GM12878 (cell line): ENCODE data around the gene ARFIP1.

Experiments used
- ASH2L ChIP-seq: fragments of 300-600, 200-600 bp; sonication (generic); IDR thresholded peaks from 2 replicates; pipeline ENCODE4 v1.6.1; 2017; ENCODE audit warnings: low read depth, mild to moderate bottlenecking, borderline replicate concordance
- CEBPB ChIP-seq, 2 experiments: fragments of 150-350 bp in 1 of 2; IDR thresholded peaks; 2 replicates each; pipeline ENCODE4 v1.6.1; 2012 to 2014; ENCODE audit warnings: low read depth in 2 of 2, low read length in 2 of 2, borderline replicate concordance in 1 of 2, inconsistent platforms in 1 of 2
- GABPA ChIP-seq: IDR thresholded peaks from 2 replicates; pipeline ENCODE4 v1.6.1; 2014; ENCODE audit warnings: antibody characterized with exemption, low read depth, mild to moderate bottlenecking, inconsistent platforms
- POLR2A ChIP-seq: IDR thresholded peaks from 2 replicates; pipeline ENCODE4 v1.6.1; 2011; ENCODE audit warnings: low read depth, mild to moderate bottlenecking, low read length
- ZNF384 ChIP-seq: IDR thresholded peaks from 2 replicates; pipeline ENCODE4 v1.6.1; 2012; ENCODE audit warnings: low read depth, mild to moderate bottlenecking, low read length, improper control_type of control experiment, borderline replicate concordance
- TF ChIP-seq, protein P1 (sequence below), 3 experiments: IDR thresholded peaks in 2 of 3; conservative IDR thresholded peaks in 1 of 3; 2 replicates each; pipeline ENCODE4 v1.5.1; 2011; ENCODE audit warnings: low read depth in 3 of 3, low read length in 3 of 3, mild to moderate bottlenecking in 3 of 3, control low read depth in 2 of 3, moderate library complexity in 2 of 3, inconsistent platforms in 1 of 3, mixed read lengths in 1 of 3; ENCODE audit not compliant: control insufficient read depth in 2 of 3, insufficient read depth in 1 of 3; ENCODE audit errors: extremely low read depth in 1 of 3

DNA sequence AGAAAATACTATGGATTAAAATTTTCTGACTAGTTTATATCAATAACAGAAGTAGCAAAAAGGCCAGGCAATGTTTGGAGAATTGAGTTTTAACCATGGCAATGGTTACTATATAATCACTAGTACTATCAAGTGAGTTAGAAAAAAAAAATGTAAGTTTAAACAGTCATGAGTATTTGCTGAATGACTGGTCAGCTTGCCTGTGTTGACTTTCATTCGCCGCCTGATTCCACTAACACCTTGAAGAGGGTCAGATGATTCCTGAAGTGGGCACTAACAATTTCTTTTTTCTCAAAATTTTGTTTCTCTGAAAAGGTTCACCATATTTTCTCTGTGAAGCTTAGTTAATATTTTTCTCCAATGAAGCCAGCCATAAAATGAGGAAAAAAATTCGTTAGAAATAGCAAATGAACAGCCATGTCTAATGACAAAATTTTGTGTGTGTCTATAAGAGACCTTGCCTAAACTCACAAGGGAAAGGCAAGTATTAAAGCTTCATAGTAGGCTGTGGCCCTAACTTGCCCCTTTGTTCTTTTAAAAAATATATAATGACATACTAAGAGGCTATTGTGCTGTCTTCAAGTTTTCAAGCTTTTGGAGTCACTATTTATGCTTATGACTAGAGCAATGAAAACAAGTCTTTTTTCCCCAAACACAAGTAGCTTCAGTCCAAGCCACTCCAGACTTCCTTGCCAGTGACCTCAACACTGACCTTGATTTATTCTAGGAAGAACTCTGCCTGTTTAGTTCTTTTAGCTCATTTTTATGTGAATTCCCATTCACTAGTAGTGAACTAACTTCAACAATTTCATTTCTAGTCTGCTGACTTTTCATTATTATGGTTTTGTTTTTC, 138.0 kb downstream of the ARFIP1 start:
- TF ChIP-seq ASH2L (no peak), ZNF384 (no peak), POLR2A (no peak), CEBPB (IDR thresholded peaks at IDR 0.05; ENCODE audit: borderline replicate concordance in 1 of 2, low read depth in 2 of 2, low read length in 2 of 2) (no peak), GABPA (no peak)
- TF ChIP-seq, protein P1, sequence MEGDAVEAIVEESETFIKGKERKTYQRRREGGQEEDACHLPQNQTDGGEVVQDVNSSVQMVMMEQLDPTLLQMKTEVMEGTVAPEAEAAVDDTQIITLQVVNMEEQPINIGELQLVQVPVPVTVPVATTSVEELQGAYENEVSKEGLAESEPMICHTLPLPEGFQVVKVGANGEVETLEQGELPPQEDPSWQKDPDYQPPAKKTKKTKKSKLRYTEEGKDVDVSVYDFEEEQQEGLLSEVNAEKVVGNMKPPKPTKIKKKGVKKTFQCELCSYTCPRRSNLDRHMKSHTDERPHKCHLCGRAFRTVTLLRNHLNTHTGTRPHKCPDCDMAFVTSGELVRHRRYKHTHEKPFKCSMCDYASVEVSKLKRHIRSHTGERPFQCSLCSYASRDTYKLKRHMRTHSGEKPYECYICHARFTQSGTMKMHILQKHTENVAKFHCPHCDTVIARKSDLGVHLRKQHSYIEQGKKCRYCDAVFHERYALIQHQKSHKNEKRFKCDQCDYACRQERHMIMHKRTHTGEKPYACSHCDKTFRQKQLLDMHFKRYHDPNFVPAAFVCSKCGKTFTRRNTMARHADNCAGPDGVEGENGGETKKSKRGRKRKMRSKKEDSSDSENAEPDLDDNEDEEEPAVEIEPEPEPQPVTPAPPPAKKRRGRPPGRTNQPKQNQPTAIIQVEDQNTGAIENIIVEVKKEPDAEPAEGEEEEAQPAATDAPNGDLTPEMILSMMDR (IDR thresholded peaks at IDR 0.05 in 2 of 3, conservative IDR thresholded peaks at IDR 0.05 in 1 of 3; ENCODE audit: control insufficient read depth in 2 of 3, extremely low read depth in 1 of 3, insufficient read depth in 1 of 3, low read depth in 3 of 3, low read length in 3 of 3), result no peak
